Muscle of arm (tissue), 12 donors: Measurements from ENCODE around the gene PTPN18. TPM values are rescaled to one million over a fixed set of nuclear protein-coding genes. Genes with fewer than 3 reads are reported as not detected.

Experiments used
- DNase-seq: peaks from one replicate; pipeline ENCODE4 v3.0.0-alpha.2; 2013
- polyA plus RNA-seq, 12 donors: library from polyadenylated mRNA; unstranded; fragments of 120-200 nt; gene quantifications; one replicate each; pipeline ENCODE4 v1.2.1, GENCODE V29; 2013; ENCODE audit not compliant: insufficient read length in 12 of 12

The PTPN18 gene
- polyA plus RNA-seq, 12 donors: 15.4 to 41.5 (median 18.8) TPM; not detected in 1

GRCh38 chr2:130337735-130338325 lies 18.0 kb upstream of the PTPN18 start:
- no peak for DNase-seq

GRCh38 chr2:130338793-130339345 lies 17.0 kb upstream of the PTPN18 start:
- DNase-seq: no peak

- no peak for DNase-seq
These were observed 15.7 kb upstream of the PTPN18 start for GRCh38 chr2:130339885-130340745.

- no peak for DNase-seq
These were observed 14.3 kb upstream of the PTPN18 start for GRCh38 chr2:130341562-130342019.

GRCh38 chr2:130342020-130342532 lies 13.8 kb upstream of the PTPN18 start:
- peak; percentile 95 for DNase-seq

- peak; percentile 99 for DNase-seq
These were observed 13.2 kb upstream of the PTPN18 start, which contains the start of gene IMP4 for GRCh38 chr2:130342533-130343275. Gene IMP4 (plus strand): TSS chr2:130342897. CDS start chr2:130342933, 36 bp downstream.

- DNase-seq: no peak
These were observed 11.3 kb upstream of the PTPN18 start for GRCh38 chr2:130344578-130344977.

GRCh38 chr2:130345091-130345490 lies 10.8 kb upstream of the PTPN18 start:
- DNase-seq: no peak

GRCh38 chr2:130345611-130346010 lies 10.2 kb upstream of the PTPN18 start:
- DNase-seq: no peak

GRCh38 chr2:130346041-130346740 lies 9.7 kb upstream of the PTPN18 start:
- no peak for DNase-seq

GRCh38 chr2:130346741-130347066 lies 9.2 kb upstream of the PTPN18 start:
- no peak for DNase-seq

GRCh38 chr2:130347220-130347925 lies 8.5 kb upstream of the PTPN18 start:
- DNase-seq: no peak

- no peak for DNase-seq
These were observed 6.7 kb upstream of the PTPN18 start for GRCh38 chr2:130349174-130349573.

GRCh38 chr2:130351711-130352110 lies 4.1 kb upstream of the PTPN18 start:
- DNase-seq: no peak

GRCh38 chr2:130352237-130352636 lies 3.6 kb upstream of the PTPN18 start:
- no peak for DNase-seq

GRCh38 chr2:130353291-130354138 lies 2.3 kb upstream of the PTPN18 start:
- DNase-seq: no peak

GRCh38 chr2:130354139-130354428 lies 1.8 kb upstream of the PTPN18 start:
- no peak for DNase-seq

GRCh38 chr2:130355172-130355577 lies 681 bp upstream of the PTPN18 start:
- no peak for DNase-seq

- no peak for DNase-seq
These were observed 2.0 kb downstream of the PTPN18 start for GRCh38 chr2:130357864-130358263.
